HL-60/S4 treated with retinoic acid at 250 ng/mL for 4 days and 3 days (cell line): ENCODE data around the gene SDK1.

Experiments used
- in situ Hi-C: fragments of 300-500 bp; cut with MboI; formaldehyde crosslinking; loops from 2 replicates; pipeline ENCODE4 v1.7.0; 2022; ENCODE audit warnings: low sequenced_read_pairs

SDK1 gene

DNA sequence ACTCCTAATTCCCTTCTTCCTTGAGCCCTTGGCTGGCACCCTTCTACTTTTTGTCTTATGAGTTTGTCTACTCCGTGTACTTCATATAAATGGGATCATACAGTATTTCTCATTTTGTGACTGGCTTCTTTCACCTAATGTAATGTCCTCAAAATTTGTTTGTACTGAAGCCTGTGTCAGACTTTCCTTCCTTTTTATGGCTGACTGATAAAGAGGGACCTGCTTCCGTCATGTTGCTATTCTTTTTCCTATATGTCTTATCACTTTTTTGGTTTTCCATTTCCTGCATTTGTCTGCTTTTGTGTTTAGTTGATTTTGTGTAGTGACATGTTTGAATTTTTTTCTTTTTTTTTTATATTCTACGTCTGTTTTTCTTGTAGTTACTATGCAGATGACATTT lies 470.9 kb downstream of the SDK1 start:
- in situ Hi-C loops = no loop called here

- in situ Hi-C loops = no loop called here
Measured at GRCh38 chr7:3778345-3778744, 477.3 kb downstream of the SDK1 start.

GRCh38 chr7:3780016-3780415 lies 479.0 kb downstream of the SDK1 start:
- in situ Hi-C loops = no loop called here

- in situ Hi-C loops = no loop called here
Measured at GRCh38 chr7:3780525-3780924, 479.5 kb downstream of the SDK1 start.

GRCh38 chr7:3781607-3782006 lies 480.6 kb downstream of the SDK1 start:
- in situ Hi-C loops = no loop called here

GRCh38 chr7:3787717-3788264 lies 486.7 kb downstream of the SDK1 start:
- in situ Hi-C loops = no loop called here

GRCh38 chr7:3790803-3791202 lies 489.8 kb downstream of the SDK1 start:
- in situ Hi-C loops = no loop called here

- in situ Hi-C loops = no loop called here
Measured at GRCh38 chr7:3791327-3791726, 490.3 kb downstream of the SDK1 start.

- in situ Hi-C loops = no loop called here
Measured at GRCh38 chr7:3795141-3795540, 494.1 kb downstream of the SDK1 start.

DNA sequence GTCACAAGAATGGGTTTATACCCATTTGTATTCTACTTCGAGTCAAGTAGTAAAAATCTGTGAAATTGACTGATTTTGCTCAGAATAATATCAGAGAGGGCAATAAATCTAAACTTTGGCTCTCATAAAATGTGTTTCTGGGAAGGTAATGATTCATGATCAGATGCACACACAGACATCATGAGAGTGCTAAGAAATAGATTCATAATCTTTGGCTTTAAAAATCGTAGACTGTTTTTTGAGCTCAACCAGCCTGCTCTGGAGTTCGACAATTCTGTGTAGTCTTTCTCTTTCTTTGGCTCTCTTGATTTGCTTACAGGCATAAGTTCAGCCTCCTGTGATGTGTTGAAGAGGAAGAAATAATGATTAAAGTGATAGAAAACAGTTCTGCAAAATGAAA lies 494.7 kb downstream of the SDK1 start:
- in situ Hi-C loops = no loop called here

DNA sequence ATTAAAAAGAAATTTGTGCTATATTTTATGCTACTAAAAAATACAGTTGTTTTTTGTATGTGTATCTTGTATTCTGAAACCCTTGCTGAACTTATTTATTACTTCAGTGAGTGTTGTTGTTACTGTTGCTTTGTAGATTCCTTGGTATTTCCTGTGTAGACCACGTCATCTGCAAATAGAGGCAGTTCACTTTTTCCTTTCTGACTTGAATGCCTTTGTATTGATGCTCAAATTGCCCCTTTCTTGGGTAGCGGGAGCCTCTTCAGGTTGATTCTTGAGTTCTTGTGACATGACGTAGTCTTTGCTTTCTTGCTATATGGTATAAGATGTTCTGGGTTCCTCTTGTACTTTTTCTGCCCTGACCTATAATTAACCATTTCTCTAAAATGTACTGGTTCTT lies 504.1 kb downstream of the SDK1 start:
- in situ Hi-C loops = no loop called here

DNA sequence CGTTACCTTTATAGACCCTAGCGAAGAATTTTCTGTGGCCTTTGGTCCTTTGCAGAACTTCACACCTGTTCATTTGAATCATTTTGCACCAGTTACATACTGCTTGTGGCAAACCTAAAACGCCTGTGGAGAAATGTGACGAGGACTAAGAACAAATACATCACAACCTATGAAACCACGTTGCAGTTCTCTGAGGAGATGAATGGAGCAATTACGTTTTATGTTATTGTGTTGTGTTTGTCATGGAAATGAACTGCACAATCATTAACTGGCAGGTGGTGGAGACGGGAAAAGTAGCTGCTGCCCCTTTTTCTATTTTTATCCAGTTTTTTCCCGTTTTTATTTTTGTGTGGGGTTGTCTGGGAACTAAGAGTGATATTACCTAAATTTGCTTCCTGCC lies 505.5 kb downstream of the SDK1 start:
- in situ Hi-C loops = no loop called here

GRCh38 chr7:3807824-3808223 lies 506.8 kb downstream of the SDK1 start:
- in situ Hi-C loops = no loop called here

- in situ Hi-C loops = no loop called here
Measured at GRCh38 chr7:3821488-3821887, 520.4 kb downstream of the SDK1 start.

DNA sequence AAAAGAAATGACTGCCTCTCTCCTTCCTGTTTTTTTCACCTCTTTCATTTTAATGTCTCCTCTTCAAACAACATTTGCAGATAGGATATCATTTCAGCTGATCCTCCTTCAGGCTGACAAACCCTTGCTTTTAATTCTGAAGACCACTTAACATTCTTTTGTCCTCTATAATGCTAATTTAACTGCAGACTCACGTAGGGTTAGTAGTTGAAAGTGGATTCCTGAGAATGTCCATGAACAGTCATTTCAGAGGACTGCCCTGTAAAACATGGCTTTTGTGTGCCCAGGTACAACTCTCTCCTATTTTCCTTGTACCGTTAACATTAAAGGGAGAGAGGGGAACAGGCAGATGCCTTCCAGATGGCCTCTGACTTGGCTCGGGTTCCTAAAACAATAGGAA lies 524.4 kb downstream of the SDK1 start:
- in situ Hi-C loops = no loop called here

DNA sequence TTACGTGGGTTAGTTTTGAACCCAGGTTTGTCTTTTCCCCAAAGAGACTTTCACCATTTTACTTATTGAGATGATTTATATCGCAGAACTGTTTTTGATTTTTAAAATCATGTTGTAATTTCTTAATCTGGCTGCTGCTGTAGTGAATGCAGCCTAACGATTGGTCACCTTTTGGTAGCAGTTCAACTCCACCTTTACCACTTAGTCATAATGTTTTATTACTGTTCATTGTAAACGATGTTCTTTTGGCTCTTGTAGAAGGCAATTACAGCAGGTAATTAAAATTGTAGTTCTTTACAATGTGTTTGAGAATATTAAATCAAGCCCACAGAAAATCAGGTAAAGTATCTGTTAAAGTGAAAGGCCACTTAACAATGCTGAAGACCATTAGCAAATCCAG lies 531.1 kb downstream of the SDK1 start:
- in situ Hi-C loops = no loop called here

DNA sequence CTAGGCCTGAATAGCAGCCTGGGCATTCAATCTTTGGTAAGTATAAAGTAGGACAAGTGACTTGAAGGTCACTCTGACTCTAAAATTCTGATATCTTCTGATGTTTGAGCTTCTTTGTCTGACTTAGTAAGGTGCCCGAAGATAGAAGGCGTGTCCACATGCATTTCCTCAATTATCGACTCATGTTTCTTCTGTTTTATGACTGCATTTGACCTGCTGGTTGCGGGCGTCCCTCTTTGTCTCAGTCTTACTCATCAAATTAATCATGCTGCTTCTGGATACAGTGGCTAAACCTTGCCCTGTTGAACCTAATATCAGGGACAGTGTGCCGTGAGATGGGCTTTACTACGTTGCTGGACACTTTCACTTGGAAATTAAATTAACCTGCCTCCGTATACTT lies 534.1 kb downstream of the SDK1 start:
- in situ Hi-C loops = no loop called here

DNA sequence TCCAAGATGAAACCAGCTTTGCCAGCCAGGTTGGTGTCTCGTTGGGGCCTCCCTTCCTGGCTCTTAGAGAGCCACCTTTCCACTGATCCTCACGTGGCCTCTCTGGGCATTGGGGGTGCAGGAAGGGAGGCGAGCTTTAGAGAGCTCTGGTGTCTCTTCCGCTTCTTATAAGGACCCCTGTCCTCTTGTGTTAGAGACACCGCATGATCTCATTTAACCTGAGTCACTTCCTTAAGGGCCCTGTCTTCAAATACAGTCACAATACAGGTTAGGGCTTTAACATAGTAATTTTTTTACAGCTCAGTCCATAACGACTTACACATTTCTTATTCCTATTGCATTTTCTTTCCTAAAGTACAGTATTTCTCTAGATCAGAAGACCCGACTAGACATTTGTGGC lies 535.8 kb downstream of the SDK1 start:
- in situ Hi-C loops = no loop called here

- in situ Hi-C loops = no loop called here
Measured at GRCh38 chr7:3844540-3845151, 543.6 kb downstream of the SDK1 start.

DNA sequence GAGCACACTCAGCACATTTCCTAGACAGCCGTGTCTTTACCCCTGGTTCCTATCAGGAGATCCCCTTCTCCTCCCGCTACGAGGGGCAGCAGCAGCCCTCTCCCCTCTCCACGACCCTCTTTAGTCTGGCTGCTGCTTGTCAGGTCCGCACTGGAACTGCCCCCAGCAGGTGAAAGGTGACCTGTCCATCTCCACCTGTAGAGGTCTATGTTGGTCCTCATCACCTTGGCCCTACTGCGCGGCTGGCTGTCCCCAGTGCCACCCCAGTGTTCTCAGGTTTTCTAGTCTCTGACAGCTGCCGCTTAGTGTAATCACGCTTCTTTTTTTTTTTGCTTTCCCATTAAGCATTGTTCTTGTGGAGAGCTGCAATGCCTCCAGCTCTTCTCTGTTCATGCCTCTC lies 545.7 kb downstream of the SDK1 start:
- in situ Hi-C loops = no loop called here

DNA sequence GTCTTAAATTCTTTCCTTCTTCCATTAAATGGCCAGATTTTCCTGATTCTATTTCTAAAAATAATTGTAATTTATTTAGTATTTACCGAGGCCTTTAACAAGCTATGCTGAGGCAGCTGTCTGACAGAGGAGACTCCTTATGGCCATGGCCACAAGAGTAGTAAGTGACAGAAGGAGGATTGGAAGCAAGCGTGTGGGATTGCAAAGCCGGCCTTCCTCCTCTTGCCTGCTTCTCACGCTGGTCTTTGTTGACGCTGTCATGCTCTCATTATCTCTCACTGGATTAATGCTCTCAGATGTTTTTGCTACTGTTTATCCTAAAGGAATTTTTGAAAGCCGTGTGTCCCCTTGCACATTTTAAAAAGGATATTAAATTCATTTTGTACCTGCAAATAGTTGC lies 546.3 kb downstream of the SDK1 start:
- in situ Hi-C loops = no loop called here

DNA sequence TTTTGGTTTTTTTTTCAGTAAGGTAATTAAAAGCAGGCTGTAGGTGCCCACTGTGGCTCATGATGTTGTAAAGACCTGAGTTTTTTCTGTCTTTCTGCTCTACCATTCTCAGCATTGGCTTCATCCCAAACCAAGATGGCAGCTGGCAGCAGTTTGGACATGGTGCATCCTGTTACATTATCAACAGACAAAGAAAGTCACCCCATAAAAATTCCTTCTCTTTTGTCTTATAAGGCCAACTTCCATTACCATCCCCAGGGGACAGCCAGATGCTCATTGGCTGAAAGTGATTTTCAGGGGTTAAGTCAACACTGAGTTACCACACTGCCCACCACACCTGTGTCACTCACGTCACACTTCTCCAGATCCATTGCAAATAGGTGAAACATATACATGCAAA lies 558.4 kb downstream of the SDK1 start:
- in situ Hi-C loops = no loop called here

- in situ Hi-C loops = no loop called here
Measured at GRCh38 chr7:3860932-3861331, 559.9 kb downstream of the SDK1 start.
